ENCODE data around the gene PRKCE. TPM values are rescaled to one million over a fixed set of nuclear protein-coding genes. Genes with fewer than 3 reads are reported as not detected.

Gene PRKCE
- total and polyA plus RNA-seq, 2 donors (not counting 3 experiments of a cell fraction or from before 2014, with no cell fraction given) = 27.9 to 33.9 TPM

- CTCF ChIA-PET = interaction anchor here (1.2 to 5.9 kb wide), 3 partner anchors 9 to 124 kb away, joined by 3 to 66 read pairs (median 3); no protein-coding TSS in a partner anchor
- dilution Hi-C loops (cut with MboI; ENCODE audit: extremely low pct_ligation_motif_present, low sequenced_read_pairs) (no loop called here), intact Hi-C loops (cut with micrococcal nuclease) (no loop called here)
- no peak overlapping the region for H3K4me2 ChIP-seq (ENCODE audit: insufficient read depth, low read length)
- H3K27me3 ChIP-seq (ENCODE audit: control insufficient read depth in 2 of 2, insufficient read depth in 2 of 2, low read length in 2 of 2) = no peaks in the 10 kb centered on the region
- no TSS peak for BruUV-seq (replicated peaks)
- H3K9me3 ChIP-seq (replicated peaks; ENCODE audit: control insufficient read depth, insufficient read depth, low read length) = no peaks in the 10 kb centered on the region
- POLR2A ChIA-PET = no interaction called here
- no peaks in the 10 kb centered on the region for H3K36me3 ChIP-seq (ENCODE audit: control insufficient read depth in 2 of 2, extremely low read depth in 1 of 2, insufficient read depth in 2 of 2, low read length in 2 of 2)
- H3K79me2 ChIP-seq (ENCODE audit: control insufficient read depth, insufficient read depth, low read length) = peaks cover 11% of the 10 kb centered on the region
- no peak overlapping the region for H3K9ac ChIP-seq (replicated peaks; ENCODE audit: extremely low read depth, insufficient read depth, low read length)
- no peaks in the 10 kb centered on the region for H3K9me1 ChIP-seq (replicated peaks; ENCODE audit: control insufficient read depth, extremely low read depth, insufficient read depth, low read length)
- H2AFZ ChIP-seq (ENCODE audit: low read depth, low read length) = no peak overlapping the region
- no peak for FAIRE-seq
- no peak overlapping the region for H3K27ac ChIP-seq (ENCODE audit: insufficient read depth, low read depth, low read length)
- no peaks in the 10 kb centered on the region for H4K20me1 ChIP-seq (replicated peaks; ENCODE audit: control insufficient read depth, extremely low read depth, insufficient read depth, low read length)
- H3K4me3 ChIP-seq (replicated peaks in 1 of 3; ENCODE audit: insufficient read depth in 1 of 3, low read depth in 1 of 3, low read length in 3 of 3) = no peak overlapping the region
- peaks cover 14% of the 10 kb centered on the region for H3K4me1 ChIP-seq (ENCODE audit: control insufficient read depth, extremely low read depth, insufficient read depth, low read length)
- no peak for DNase-seq (ENCODE audit: low read depth, low spot score)
- no peak for TF ChIP-seq POLR2AphosphoS5 (IDR thresholded peaks at IDR 0.05; ENCODE audit: insufficient read depth, low read depth, low read length)
- no peak for TF ChIP-seq EZH2 (IDR thresholded peaks at IDR 0.05; ENCODE audit: borderline replicate concordance, low read depth, low read length, severe bottlenecking)
- no peak for TF ChIP-seq MYC (IDR thresholded peaks at IDR 0.05; ENCODE audit: low read depth, low read length)
- TF ChIP-seq CTCF (IDR thresholded peaks at IDR 0.05; ENCODE audit: extremely low read depth in 1 of 2, insufficient read depth in 1 of 2, low read depth in 1 of 2, low read length in 2 of 2) = no peak
- TF ChIP-seq GATA2 (IDR thresholded peaks at IDR 0.05; ENCODE audit: insufficient read depth, insufficient read length, low read depth, low read length) = no peak
- TF ChIP-seq POLR2A (IDR thresholded peaks at IDR 0.05; ENCODE audit: low read depth, low read length) = no peak
- no peak for TF ChIP-seq JUN (IDR thresholded peaks at IDR 0.05; ENCODE audit: borderline replicate concordance, insufficient read depth, insufficient read length, low read depth)
- no peak for TF ChIP-seq MAX (IDR thresholded peaks at IDR 0.05; ENCODE audit: insufficient read depth, insufficient read length)
- TF ChIP-seq FOS (IDR thresholded peaks at IDR 0.05; ENCODE audit: borderline replicate concordance, insufficient read depth, low read length) = no peak
Observed at GRCh38 chr2:45654250-45654649, 2.8 kb downstream of the PRKCE start.
